Measurements from ENCODE around the gene GTF2IRD1. TPM values are rescaled to one million over a fixed set of nuclear protein-coding genes. Genes with fewer than 3 reads are reported as not detected.
"Not testable (repeated sequence)": the region's sequence is repeated elsewhere in the genome, so short reads cannot be mapped to it uniquely, and the experiment has no call there.

Gene GTF2IRD1
- total RNA-seq, 5 donors from 2014 or later (not counting 1 experiment from before 2014, with no cell fraction given), result 1.2 to 6.9 (median 3.3) TPM

DNA sequence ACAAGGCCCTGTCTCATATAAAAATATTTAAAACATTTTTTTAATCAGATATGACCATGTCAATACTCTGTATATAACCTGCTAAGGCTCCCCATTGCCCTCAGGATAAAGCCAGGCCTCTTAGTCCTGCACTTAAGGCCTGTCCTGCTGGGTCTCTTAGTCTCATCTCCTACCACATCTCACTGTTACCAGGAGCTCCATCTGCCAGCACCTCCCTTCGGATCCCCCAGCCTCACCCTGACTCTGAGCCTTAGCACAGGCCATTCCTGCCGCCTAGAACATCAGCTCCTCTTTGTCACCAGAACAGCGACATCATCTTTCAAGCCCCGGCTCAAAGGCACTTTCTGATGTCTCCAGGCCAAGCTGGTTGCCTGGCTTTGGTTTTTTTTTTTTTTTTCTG lies 25.7 kb upstream of the GTF2IRD1 start:
- no peak overlapping the region for H3K4me3 Mint-ChIP-seq

GRCh38 chr7:74429153-74429747 lies 24.5 kb upstream of the GTF2IRD1 start:
- Mint-ChIP-seq H3K27ac (no peak overlapping the region), H3K9me3 (no peaks in the 10 kb centered on the region), H3K4me1 (no peaks in the 10 kb centered on the region), H3K4me3 (no peak overlapping the region), H3K27me3 (no peaks in the 10 kb centered on the region), H3K36me3 (no peaks in the 10 kb centered on the region)
- CTCF ChIA-PET, result interaction anchor here in 1 of 2 donors (0.6 kb wide), 1 partner anchor 311 kb away, joined by 3 read pairs; no protein-coding TSS in a partner anchor
- DNase-seq (no peak), ATAC-seq (replicated peaks in 1 of 4) (no peak)
- POLR2A ChIA-PET, result no interaction called here
- 86% methylated on average over 11 of the region's 17 CpGs for WGBS (ENCODE audit: insufficient coverage)
- no peaks in the 10 kb centered on the region for H3K36me3 ChIP-seq (ENCODE audit: control insufficient read depth in 2 of 2, extremely low read depth in 1 of 2, insufficient read depth in 1 of 2, low read length in 1 of 2)
- H3K27ac ChIP-seq (ENCODE audit: low read length), result no peak overlapping the region
- no peak overlapping the region for H3K4me3 ChIP-seq (ENCODE audit: control insufficient read depth in 1 of 2, extremely low read depth in 1 of 2, low read length in 1 of 2)
- H3K9me3 ChIP-seq, result no peaks in the 10 kb centered on the region
- no peaks in the 10 kb centered on the region for H3K4me1 ChIP-seq (ENCODE audit: control insufficient read depth in 1 of 2, extremely low read depth in 1 of 2, insufficient read depth in 2 of 2, low read length in 2 of 2)
- H3K27me3 ChIP-seq (replicated peaks in 1 of 2; ENCODE audit: control insufficient read depth in 2 of 2, extremely low read depth in 1 of 2, insufficient read depth in 2 of 2, low read length in 1 of 2), result peaks cover 0 to 12% of the 10 kb centered on the region in 2 experiments

More for the DNA sequence above, 25.7 kb upstream of the GTF2IRD1 start:
- no peaks in the 10 kb centered on the region for H3K36me3 ChIP-seq (ENCODE audit: control insufficient read depth in 2 of 2, extremely low read depth in 1 of 2, insufficient read depth in 1 of 2, low read length in 1 of 2)
- H3K27ac ChIP-seq (ENCODE audit: low read length), result no peak overlapping the region
- POLR2A ChIA-PET, result no interaction called here
- H3K27ac Mint-ChIP-seq, result no peak overlapping the region
- DNase-seq, result no peak
- no peak overlapping the region for H3K4me3 ChIP-seq (ENCODE audit: control insufficient read depth in 1 of 2, extremely low read depth in 1 of 2, low read length in 1 of 2)
- H3K4me1 Mint-ChIP-seq, result no peaks in the 10 kb centered on the region
- no peak for ATAC-seq (replicated peaks in 1 of 4)
- peaks cover 0 to 13% of the 10 kb centered on the region in 2 experiments for H3K27me3 ChIP-seq (replicated peaks in 1 of 2; ENCODE audit: control insufficient read depth in 2 of 2, extremely low read depth in 1 of 2, insufficient read depth in 2 of 2, low read length in 1 of 2)
- CTCF ChIA-PET, result interaction anchor here in 1 of 2 donors (0.7 kb wide), 1 partner anchor 482 kb away, joined by 3 read pairs; no protein-coding TSS in a partner anchor
- H3K36me3 Mint-ChIP-seq, result no peaks in the 10 kb centered on the region
- no peaks in the 10 kb centered on the region for H3K4me1 ChIP-seq (ENCODE audit: control insufficient read depth in 1 of 2, extremely low read depth in 1 of 2, insufficient read depth in 2 of 2, low read length in 2 of 2)
- WGBS (ENCODE audit: insufficient coverage), result 67% methylated on average over 3 of the region's 4 CpGs
- H3K27me3 Mint-ChIP-seq, result no peaks in the 10 kb centered on the region
- no peaks in the 10 kb centered on the region for H3K9me3 ChIP-seq
- H3K9me3 Mint-ChIP-seq, result no peaks in the 10 kb centered on the region

- CTCF ChIA-PET, POLR2A ChIA-PET, H3K9me3 ChIP-seq: not testable (repeated sequence)
Observed at GRCh38 chr7:74430409-74430808, 23.3 kb upstream of the GTF2IRD1 start.

DNA sequence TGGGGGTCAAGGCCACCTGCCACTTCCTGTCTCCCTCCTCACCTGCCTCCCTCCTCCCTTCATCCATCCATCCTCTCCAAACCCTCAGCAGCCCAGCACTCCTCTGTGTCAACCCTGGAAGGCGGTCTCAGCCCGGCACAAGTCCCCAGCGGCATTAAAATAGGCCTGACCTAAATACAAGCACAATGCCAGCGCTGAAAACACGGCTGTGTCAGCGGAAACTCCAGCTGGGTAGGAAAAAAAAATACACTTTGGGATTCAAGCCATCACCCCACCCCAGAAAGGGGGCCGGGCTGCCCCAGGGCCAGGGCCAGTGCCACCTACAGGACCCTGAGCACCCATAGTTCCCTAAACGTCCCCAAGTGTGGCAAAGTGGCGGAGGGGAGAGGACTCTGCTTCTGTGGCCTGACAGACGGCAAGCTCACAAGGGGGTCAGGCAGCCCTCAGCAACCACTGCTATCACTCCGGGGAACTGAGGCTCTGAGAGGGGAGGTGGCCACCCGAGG lies 22.7 kb upstream of the GTF2IRD1 start:
- DNase-seq (no peak), ATAC-seq (replicated peaks in 1 of 4) (no peak)
- POLR2A ChIA-PET, result no interaction called here
- Mint-ChIP-seq H3K4me3 (no peak overlapping the region), H3K36me3 (no peaks in the 10 kb centered on the region), H3K9me3 (no peaks in the 10 kb centered on the region), H3K27ac (no peak overlapping the region), H3K27me3 (no peaks in the 10 kb centered on the region), H3K4me1 (no peaks in the 10 kb centered on the region)
- no peak overlapping the region for H3K27ac ChIP-seq (ENCODE audit: low read length)
- CTCF ChIA-PET, result no interaction called here
- H3K27me3 ChIP-seq (replicated peaks in 1 of 2; ENCODE audit: control insufficient read depth in 2 of 2, extremely low read depth in 1 of 2, insufficient read depth in 2 of 2, low read length in 1 of 2), result peaks cover 0 to 19% of the 10 kb centered on the region in 2 experiments
- no peak overlapping the region for H3K4me3 ChIP-seq (ENCODE audit: control insufficient read depth in 1 of 2, extremely low read depth in 1 of 2, low read length in 1 of 2)
- H3K4me1 ChIP-seq (ENCODE audit: control insufficient read depth in 1 of 2, extremely low read depth in 1 of 2, insufficient read depth in 2 of 2, low read length in 2 of 2), result no peaks in the 10 kb centered on the region
- no peaks in the 10 kb centered on the region for H3K36me3 ChIP-seq (ENCODE audit: control insufficient read depth in 2 of 2, extremely low read depth in 1 of 2, insufficient read depth in 1 of 2, low read length in 1 of 2)
- no peaks in the 10 kb centered on the region for H3K9me3 ChIP-seq
- 94% methylated on average over 8 of the region's 12 CpGs for WGBS (ENCODE audit: insufficient coverage)

More at GRCh38 chr7:74430409-74430808, 23.3 kb upstream of the GTF2IRD1 start:
- H3K9me3 Mint-ChIP-seq; H3K4me3 ChIP-seq (ENCODE audit: control insufficient read depth in 1 of 2, extremely low read depth in 1 of 2, low read length in 1 of 2); H3K27me3 Mint-ChIP-seq; H3K36me3 ChIP-seq (ENCODE audit: control insufficient read depth in 2 of 2, extremely low read depth in 1 of 2, insufficient read depth in 1 of 2, low read length in 1 of 2); H3K4me1 Mint-ChIP-seq; H3K4me1 ChIP-seq (ENCODE audit: control insufficient read depth in 1 of 2, extremely low read depth in 1 of 2, insufficient read depth in 2 of 2, low read length in 2 of 2); H3K27ac Mint-ChIP-seq; DNase-seq; H3K36me3 Mint-ChIP-seq; H3K4me3 Mint-ChIP-seq; H3K27ac ChIP-seq (ENCODE audit: low read length); ATAC-seq (replicated peaks in 1 of 4): not testable (repeated sequence)
- peaks cover 0 to 19% of the 10 kb centered on the region in 2 experiments for H3K27me3 ChIP-seq (replicated peaks in 1 of 2; ENCODE audit: control insufficient read depth in 2 of 2, extremely low read depth in 1 of 2, insufficient read depth in 2 of 2, low read length in 1 of 2)
- 94% methylated on average over 2 of the region's 9 CpGs for WGBS (ENCODE audit: insufficient coverage)

GRCh38 chr7:74437291-74437571 lies 16.5 kb upstream of the GTF2IRD1 start:
- ATAC-seq (replicated peaks in 1 of 4); H3K4me3 ChIP-seq (ENCODE audit: control insufficient read depth in 1 of 2, extremely low read depth in 1 of 2, low read length in 1 of 2); H3K4me1 ChIP-seq (ENCODE audit: control insufficient read depth in 1 of 2, extremely low read depth in 1 of 2, insufficient read depth in 2 of 2, low read length in 2 of 2); POLR2A ChIA-PET; H3K36me3 ChIP-seq (ENCODE audit: control insufficient read depth in 2 of 2, extremely low read depth in 1 of 2, insufficient read depth in 1 of 2, low read length in 1 of 2); H3K27me3 Mint-ChIP-seq; H3K9me3 ChIP-seq; H3K27ac ChIP-seq (ENCODE audit: low read length); H3K9me3 Mint-ChIP-seq; CTCF ChIA-PET; H3K4me3 Mint-ChIP-seq; DNase-seq; H3K4me1 Mint-ChIP-seq; H3K27ac Mint-ChIP-seq; H3K36me3 Mint-ChIP-seq: not testable (repeated sequence)
- H3K27me3 ChIP-seq (replicated peaks in 1 of 2; ENCODE audit: control insufficient read depth in 2 of 2, extremely low read depth in 1 of 2, insufficient read depth in 2 of 2, low read length in 1 of 2), result peaks cover 0 to 28% of the 10 kb centered on the region in 2 experiments
- WGBS (ENCODE audit: insufficient coverage), result no CpG with 5 or more reads among the region's 1 CpG

GRCh38 chr7:74438327-74438726 lies 15.4 kb upstream of the GTF2IRD1 start:
- no peak overlapping the region for H3K4me3 ChIP-seq (ENCODE audit: control insufficient read depth in 1 of 2, extremely low read depth in 1 of 2, low read length in 1 of 2)
- WGBS (ENCODE audit: insufficient coverage), result 100% methylated on average over 1 of the region's 2 CpGs
- ChIA-PET POLR2A (no interaction called here), CTCF (no interaction called here)
- H3K36me3 ChIP-seq (ENCODE audit: control insufficient read depth in 2 of 2, extremely low read depth in 1 of 2, insufficient read depth in 1 of 2, low read length in 1 of 2), result no peaks in the 10 kb centered on the region
- no peak for DNase-seq
- Mint-ChIP-seq H3K9me3 (peaks cover 0 to 5% (median 0%) of the 10 kb centered on the region in 3 donors), H3K36me3 (no peaks in the 10 kb centered on the region), H3K4me3 (no peak overlapping the region), H3K27ac (no peak overlapping the region), H3K4me1 (no peaks in the 10 kb centered on the region), H3K27me3 (peaks cover 0 to 6% of the 10 kb centered on the region in 2 donors)
- H3K27me3 ChIP-seq (replicated peaks in 1 of 2; ENCODE audit: control insufficient read depth in 2 of 2, extremely low read depth in 1 of 2, insufficient read depth in 2 of 2, low read length in 1 of 2), result peaks cover 0 to 28% of the 10 kb centered on the region in 2 experiments
- H3K27ac ChIP-seq (ENCODE audit: low read length), result no peak overlapping the region
- no peaks in the 10 kb centered on the region for H3K4me1 ChIP-seq (ENCODE audit: control insufficient read depth in 1 of 2, extremely low read depth in 1 of 2, insufficient read depth in 2 of 2, low read length in 2 of 2)
- ATAC-seq (replicated peaks in 1 of 4), result no peak
- no peaks in the 10 kb centered on the region for H3K9me3 ChIP-seq
